GM18868 (cell line): Measurements from ENCODE around the gene OLFML1.
"Not testable (repeated sequence)": the region's sequence is repeated elsewhere in the genome, so short reads cannot be mapped to it uniquely, and the experiment has no call there.

Experiments
- ATAC-seq: cut with Tn5 transposase; IDR thresholded peaks from one replicate; pipeline ENCODE4 v1.9.1; 2021; ENCODE audit warnings: mild to moderate bottlenecking, moderate library complexity; ENCODE audit not compliant: unreplicated experiment

The OLFML1 gene

DNA sequence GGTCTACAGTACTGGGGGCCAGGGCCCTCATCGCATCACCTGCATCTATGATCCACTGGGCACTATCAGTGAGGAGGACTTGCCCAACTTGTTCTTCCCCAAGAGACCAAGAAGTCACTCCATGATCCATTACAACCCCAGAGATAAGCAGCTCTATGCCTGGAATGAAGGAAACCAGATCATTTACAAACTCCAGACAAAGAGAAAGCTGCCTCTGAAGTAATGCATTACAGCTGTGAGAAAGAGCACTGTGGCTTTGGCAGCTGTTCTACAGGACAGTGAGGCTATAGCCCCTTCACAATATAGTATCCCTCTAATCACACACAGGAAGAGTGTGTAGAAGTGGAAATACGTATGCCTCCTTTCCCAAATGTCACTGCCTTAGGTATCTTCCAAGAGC, 24.7 kb downstream of the OLFML1 start:
- ATAC-seq = no peak

DNA sequence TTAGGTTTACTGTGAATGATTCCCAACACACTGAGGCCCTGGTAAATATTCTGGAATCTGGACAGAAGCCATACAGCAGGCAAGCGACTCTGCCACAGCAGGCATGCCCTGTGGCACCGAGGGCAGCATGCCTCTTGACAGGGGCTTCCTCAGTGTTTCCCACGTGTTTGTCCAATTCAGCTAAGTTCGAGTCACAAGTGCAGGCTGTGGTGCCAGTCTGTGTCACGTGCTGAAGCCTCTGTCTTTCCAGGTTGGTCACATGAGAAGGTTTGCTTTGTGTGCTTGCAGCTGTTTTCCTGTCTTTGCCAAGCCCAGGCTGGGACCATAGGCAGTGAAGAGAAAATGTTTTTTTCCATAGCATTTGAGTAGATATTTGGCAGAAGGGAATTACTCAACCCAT, 26.1 kb downstream of the OLFML1 start:
- ATAC-seq = no peak

DNA sequence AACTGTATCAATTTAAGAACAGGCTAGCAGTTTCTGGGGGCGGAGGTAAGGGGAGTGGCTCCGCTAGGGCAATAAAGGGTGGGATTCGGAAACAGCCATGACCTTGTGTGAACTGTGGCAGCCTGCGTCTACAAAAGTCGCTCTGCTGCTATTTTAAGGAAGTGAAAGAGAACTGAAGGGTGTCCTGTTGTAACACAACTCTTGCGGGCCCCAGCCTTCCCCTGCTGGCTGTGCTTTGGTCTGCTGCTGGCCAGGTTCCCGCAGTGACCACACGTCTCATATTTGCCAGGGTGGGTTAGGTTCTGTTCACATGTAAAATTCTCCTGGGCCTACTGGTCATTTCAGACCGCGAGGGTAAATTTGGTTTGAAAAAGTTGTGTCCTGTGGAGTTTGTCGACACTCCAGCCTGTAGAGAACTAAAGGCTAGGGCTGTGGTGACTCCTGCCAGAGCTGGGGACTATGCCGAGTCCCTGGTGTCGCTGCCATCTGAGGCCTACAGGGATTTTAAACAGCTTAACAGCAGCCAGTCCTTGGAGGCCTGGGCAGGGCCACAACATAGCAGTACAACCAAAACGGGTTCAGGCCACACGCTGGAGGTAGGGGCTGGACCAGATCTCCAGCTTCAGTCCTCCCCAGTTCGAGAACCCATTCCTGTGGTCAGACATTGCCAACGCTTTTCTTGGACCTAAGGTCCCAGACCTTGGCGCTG, 27.4 kb downstream of the OLFML1 start:
- ATAC-seq = peak; percentile 61

DNA sequence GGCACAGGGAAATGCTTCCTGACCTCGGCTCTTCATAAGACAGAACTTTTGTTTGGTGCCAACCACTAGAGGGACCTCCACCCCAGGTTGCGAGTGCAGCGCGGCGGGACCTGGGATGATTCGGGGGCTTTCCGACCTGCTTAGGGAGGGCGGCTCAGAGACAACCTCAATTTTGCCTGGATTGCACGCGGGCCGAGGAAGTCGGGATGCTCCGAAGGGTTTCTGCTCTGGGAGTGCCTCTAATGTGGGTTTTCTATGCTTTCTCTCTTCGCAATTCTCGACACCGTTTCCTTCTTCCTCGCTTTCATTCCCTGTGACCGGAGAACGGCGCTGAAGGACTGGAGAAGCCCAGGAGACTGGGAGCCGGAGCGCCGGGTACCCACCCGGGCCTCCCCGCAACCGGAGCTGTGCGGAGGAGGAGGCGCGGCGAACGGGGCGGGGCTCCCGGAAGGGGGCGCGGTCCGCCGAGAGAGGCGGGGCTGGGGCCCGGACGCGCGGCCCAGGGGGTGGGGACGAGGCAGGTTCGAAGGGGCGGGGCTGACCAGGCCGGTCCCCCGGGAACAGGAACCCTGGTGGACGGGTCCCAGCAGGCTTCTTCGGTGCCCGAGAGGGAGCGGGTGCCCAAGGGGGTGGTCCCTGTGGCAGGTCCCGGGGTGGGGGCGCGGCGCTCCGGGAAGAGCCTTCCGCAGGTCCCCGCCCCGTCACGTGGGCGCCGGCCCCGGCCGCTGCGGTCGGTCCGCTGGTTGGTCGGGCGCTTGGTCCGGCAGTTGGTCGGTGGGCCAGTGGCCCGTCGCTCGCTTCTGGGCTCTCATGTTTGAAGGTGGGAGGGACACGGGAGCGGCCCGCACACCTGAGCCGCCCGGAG, 28.2 kb downstream of the OLFML1 start, which contains the start of gene PPFIBP2:
PPFIBP2 (plus strand) TSS at position 766 of the 865 bp plus-strand sequence. CDS start 35,477 bp downstream, outside the sequence.
- peak; percentile 67 for ATAC-seq

DNA sequence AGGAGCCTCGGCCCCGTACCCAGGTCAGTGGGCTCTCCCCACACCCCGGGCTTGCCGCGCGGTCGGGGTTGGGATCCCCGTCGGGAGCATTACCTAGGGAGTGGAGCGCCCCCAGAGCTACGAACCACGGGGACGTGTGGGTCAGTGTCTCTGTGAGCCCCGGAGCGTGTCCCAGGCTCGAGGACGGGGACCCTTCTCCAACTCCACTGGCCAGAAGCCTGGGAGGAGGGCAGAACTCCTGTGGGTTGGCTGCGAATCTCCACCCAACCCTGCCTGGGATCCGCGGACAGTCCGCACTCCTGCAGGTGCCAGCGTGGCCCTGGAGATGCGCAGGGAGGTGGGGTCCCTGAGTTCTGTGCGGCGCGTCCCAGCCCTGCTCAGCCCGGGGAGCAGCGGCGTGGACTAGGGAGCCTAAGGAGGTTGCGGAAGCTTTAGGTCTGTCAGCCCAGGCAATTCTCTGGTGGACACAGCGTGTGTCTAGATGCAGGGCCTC, 28.8 kb downstream of the OLFML1 start:
- ATAC-seq = no peak

DNA sequence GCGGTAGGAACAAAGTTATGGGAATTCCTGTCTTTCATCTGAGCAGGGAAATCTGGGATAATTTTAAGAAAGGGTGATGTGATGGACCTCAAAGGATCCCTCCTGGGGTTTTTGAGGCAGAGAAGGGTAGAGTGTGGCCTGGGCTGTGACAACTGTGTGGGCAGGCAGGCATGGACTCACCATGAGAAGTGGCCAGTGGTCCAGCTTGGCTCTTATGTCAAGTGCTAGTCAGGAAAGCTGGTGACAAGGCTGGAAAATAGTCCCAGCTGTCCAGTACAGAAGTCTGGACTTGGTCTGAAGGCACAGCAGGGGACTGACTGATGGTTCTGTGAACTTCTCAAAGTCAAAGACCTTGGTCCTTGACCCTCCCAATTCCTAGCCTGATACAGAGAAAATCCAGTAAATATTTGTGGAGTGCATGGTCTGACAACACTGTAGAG, 30.2 kb downstream of the OLFML1 start:
- ATAC-seq = no peak

DNA sequence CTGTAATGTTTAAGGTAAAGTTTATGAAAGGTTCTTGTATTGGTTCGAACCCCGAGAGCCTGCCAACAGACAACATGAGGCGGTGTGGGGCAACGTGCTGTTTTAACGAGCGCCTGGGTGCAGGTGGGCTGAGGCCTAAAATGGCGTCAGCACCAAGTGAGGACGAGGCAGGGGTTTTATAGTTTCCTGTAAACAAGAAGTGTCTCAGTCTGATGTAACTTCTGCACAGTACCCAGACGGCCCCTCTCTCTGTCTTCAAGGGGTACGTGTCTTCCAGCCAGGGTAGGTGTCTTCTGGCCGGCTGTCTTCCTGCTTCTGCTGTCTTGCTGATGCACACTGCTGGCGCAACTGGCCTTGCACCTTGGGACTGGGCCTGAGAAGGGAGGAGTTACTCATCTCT, 31.2 kb downstream of the OLFML1 start:
- ATAC-seq = no peak

DNA sequence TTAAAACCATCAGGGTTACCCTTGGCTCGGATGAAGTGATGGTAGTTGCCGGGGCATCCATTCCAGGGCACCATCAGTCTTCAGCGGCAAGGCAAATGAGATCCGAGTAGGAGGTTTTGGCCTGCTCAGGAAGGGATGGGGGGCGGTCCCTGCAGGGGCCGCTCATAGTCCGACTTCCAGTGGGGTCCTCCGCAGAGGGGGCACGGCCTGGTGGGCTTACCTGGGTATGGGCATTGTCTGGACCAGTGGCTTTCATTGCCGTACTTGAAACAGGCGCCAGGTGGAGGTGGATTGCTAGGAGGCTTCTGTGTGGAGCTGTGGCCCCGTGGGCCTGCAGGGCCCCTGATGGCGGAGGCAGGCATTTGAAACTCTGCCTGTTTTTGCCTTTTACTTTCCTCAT, 32.4 kb downstream of the OLFML1 start:
- not testable (repeated sequence) for ATAC-seq

DNA sequence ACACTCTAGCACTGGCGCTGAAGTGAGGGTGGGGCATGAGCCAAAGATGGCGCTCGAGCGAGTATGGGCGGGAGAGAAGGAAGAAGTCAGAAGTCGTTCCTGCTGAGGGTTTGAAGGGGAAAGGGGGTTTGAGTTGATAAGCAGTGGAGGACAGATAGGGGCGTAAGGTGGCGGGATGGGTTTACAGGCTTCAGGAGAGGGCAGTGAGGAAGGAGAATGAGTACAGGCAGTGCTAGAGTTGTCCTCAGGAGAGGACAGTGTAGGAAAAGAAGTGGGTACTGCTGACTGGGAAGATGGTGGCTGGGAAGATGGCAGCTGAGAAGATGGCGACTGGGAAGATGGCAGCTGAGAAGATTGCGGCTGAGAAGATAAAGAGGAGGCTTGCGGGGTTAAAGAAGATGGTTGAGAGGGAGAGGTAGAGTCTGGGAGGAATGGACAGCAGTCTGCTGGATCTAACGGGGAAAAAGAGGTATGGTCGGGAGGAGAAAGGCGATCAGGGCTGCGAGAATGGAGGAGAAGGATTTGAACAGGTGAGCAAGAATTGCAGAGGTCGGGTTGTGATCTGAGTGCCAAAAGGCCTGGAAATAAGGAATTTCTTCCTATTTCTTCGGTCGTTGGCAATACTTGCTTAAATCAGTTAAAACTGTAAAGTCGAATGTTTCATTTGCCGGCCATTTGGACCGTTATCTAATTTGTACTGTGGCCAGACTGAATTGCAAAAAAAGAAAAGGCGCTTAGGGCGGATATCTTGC, 33.7 kb downstream of the OLFML1 start:
- ATAC-seq = no peak

DNA sequence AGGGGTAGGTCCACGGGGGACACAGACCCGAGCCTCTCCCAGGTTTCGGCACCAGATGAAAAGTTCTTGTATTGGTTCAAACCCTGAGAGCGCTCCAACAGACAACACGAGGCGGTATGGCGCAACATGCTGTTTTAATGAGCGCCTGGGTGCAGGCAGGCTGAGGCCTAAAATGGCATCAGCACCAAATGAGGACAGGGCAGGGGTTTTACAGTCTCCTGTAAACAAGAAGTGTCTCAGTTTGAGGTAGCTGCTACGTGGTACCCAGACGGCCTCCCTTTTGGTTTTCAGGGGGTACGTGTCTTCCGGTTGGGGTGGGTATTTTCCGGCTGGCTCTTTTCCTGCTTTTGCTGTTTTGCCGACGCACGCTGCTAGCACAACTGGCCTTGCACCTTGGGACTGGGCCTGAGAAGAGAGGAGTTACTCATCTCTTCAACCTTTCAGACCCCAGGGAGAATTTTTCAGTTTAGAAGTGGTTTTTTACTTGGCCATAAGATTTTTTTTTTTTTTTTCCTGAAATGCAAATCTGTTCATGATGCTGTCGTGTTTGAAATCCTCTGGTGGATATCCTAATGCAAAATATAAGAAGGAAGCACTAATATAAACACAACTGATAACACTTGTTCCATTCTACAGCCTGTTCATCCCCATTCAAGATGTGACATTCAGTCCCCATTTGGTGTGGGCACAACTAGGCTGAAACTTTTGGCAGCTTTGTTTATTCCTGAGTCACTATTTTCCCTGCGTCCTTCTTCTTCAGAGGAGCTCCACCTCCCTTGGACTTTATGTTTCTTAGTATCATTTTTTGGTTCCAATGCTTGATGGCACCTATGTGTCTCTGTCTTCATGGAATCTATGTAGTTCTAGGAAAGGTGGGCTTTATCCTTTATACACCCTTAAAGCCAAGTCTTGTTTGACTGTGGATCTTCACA, 35.0 kb downstream of the OLFML1 start:
- peak; percentile 45 for ATAC-seq

DNA sequence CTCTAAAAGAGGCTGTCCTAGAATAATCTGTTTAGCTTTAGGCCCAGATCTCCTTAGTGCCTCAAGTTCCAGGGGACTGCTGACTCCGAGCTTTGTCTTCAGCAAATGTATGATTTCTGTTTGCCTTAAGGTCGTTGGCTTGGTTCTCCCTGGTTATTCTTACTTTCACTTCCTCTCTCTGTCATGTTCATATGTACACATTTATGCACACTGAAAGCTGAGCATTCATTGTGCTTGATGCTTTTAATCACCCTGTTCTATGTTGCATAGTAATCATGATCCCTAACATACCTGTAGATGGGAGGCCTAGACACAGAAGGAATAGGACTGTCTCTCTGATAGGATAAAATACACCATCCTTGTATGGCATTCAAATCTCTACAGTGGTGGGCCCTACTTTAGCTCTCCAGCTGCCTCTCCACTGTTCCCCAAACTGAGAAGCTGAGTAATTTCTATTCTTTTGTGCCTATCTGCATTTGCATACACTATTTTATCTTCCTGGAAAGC, 35.7 kb downstream of the OLFML1 start:
- peak; percentile 84 for ATAC-seq

DNA sequence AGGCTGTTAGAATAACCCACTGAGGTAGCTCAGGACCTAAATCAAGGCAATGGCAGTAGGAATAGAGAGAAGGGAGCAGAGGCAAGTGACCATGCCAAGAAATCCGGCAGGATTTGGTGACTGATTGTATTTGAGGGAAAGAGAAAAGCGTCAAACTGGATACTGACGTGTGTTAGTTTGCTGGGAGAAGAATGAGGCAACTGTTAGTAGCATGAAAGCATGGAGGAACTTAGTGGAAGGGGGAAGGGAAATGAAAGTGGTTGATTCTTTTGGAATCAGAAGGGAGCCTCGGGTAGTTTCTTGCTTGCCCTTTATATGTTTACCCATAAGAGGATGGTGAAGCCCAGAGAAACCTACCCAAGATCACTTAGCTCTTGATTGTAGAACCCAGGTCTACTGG, 36.8 kb downstream of the OLFML1 start:
- no peak for ATAC-seq

DNA sequence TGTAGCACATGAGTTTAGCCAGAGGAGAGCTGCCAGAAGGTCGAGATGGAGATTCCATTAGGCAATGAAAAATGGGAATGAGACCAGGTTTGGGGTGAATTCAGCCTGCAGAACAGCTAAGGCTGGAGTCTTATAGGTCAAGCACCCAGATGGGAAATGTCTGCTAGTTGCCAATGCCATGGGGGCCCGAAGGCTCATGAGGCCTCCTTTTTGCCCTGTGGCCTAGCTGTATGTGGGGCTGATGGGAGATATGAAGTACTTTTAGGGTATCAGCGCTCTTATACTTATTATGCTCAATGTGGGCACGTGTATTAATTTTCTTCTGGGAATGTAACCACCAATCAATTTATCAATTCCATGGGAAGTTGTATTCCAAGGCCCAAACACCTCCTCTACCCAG, 37.2 kb downstream of the OLFML1 start:
- ATAC-seq = no peak

DNA sequence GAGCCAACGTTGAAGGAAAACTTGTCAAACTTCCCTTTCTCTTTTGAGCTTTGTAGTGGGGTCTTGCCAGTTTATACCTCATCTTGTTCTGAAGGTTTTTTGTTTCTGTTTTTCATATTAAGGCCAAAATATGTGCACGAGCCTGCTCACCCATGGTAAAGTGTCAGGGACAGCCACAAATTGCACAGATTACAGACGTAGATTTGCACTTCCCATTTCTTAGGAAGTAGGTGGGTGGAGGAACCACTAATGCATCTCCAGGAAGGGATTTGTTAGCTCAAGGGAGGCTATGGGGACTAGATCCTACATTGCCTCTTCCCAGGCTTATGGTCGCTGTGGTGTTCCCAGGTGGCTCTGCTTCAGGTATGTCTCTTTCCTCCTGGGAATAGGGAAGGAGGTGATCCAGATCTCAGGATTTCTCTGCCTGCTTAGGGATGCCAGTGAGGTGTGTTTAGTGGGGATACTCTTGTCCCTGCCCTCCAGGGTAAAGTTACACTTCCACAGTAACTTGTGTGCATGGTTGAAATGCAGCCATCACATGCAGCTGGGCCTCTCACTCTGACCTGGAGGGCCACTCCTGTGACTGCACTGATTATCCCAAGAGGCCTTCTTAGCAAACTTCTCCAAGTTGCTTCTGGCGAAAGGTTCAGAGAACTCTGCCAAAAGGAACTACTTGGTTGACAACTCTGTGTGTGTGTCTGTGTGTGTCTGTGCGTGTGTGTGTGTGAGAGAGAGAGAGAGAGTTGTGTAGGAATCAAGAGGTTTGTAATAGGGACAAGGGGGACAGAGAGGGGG, 38.3 kb downstream of the OLFML1 start:
- ATAC-seq = no peak

DNA sequence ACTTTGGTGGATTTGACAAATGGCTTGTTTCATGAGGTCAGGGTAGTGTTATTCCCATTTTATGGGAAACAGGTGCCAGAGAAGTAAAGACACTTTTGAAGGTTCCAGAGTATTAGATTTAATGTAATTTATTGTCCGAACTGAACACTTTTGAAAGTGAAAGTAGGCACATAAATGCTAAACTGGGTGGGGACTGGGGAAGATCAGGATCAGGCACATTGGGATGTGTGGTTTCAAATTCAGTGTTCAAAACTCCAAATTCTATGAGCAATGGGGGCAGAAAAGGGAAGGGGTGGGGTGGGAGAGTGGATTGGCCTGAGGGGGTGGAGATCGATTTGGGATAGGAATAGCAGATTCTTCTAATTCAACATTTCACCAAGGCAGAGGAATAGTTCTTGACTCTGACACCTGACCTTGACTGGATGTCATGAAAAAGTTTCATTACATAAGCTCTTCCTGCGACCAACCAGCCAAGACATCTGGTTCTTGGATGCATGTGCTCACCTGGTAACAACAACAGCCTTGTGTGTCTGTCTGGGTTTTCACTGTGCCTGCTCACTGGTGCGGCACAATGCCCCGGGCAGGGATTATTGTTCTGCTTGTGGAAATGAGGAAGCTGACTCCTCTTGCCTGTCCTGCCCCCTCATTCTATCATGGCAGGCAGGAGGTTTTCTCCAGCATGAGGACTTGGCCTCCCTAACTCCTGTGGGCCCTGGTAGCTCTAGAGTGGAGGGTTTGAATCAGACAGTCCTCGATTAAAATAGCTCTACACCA, 39.3 kb downstream of the OLFML1 start:
- no peak for ATAC-seq

DNA sequence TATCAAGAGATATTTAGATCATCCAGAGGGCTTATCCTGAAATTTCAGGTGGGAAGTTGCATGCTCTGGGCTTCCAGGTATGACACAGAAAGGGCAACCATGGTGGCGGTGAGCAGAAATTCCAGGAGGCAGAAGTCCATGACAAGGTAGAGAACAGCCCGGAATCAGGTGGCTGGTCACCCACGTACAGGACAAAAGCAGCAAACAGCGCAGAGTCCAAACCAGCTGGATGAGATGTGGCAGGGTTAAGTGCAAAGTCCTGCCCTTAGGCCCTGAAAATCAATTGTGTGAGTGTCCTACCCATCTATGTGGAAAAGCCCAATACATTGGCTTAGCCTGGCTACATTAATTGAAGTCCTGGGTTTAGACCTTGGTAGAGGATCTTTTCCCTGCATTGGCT, 40.1 kb downstream of the OLFML1 start:
- no peak for ATAC-seq

DNA sequence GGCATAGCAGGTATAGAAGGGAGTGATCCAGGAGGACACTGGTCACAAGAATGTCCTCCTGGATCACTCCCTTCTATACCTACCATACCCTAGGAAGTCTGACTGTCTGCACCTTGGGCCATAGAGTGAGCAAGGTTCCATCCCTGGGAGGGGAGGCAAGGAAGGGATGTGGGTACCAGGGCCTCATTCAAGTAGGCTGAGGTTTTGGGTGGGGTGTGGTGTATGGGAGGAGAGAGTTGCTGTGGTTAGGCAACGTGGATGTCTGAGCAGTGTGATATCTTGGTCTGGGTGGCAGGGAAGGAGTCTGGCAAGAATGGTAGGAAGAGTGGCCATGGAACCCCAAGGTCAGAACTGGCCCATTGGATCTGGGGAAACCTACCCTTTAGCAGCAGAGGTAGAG, 41.7 kb downstream of the OLFML1 start:
- ATAC-seq = peak; percentile 34

DNA sequence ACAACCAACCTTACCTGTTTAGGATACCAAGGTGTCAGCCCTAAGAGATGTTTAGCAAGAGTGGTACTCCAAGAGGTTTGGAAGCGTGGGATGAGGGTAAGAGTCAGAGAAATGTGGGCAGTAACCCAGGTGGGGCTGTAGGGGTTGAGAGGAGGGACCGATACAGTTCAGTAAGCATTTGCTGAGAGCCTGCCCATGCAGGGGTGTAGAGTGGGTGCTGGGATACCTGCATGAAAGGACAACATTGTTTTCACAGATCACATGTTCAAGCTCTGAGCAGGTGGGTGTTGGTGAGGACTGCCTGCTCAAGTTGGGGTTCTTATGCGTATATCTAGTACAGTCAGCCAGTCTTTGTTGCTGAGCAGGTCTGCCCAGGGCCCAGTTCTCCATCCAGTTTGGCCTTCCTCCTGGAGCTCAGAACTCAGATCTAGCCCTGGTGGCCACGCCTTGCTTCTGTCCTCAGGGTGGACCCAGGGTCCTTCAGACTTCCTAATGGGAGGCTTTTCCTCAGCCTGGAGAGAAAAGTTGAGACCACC, 43.3 kb downstream of the OLFML1 start:
- ATAC-seq = peak; percentile 46
